WERI-Rb-1 (cell line): ENCODE results near the gene INTU.

Experiments
- DNase-seq: peaks from one replicate; pipeline ENCODE4 v3.0.0-alpha.2; 2020
- H3K27ac ChIP-seq: fragments of 250-450 bp; sonication (Bioruptor Pico); 2 replicates; pipeline ENCODE4 v1.5.1; 2020; ENCODE audit warnings: mild to moderate bottlenecking, moderate library complexity
- H3K27me3 ChIP-seq: fragments of 250-450 bp; sonication (Bioruptor Pico); 2 replicates; pipeline ENCODE4 v1.5.1; 2021; ENCODE audit warnings: mild to moderate bottlenecking, low read depth, moderate library complexity; ENCODE audit not compliant: insufficient read depth, severe bottlenecking
- H3K36me3 ChIP-seq: fragments of 250-450 bp; sonication (Bioruptor Pico); 2 replicates; pipeline ENCODE4 v1.5.1; 2020; ENCODE audit warnings: mild to moderate bottlenecking, moderate library complexity
- H3K4me3 ChIP-seq: 2 replicates; pipeline ENCODE4 v1.5.1; 2011; ENCODE audit warnings: low read depth, mild to moderate bottlenecking, control low read depth, low read length
- H3K9me3 ChIP-seq: fragments of 250-450 bp; sonication (Bioruptor Pico); 2 replicates; pipeline ENCODE4 v1.5.1; 2021; ENCODE audit warnings: mild to moderate bottlenecking, moderate library complexity; ENCODE audit not compliant: severe bottlenecking
- CTCF ChIP-seq: IDR thresholded peaks from 2 replicates; pipeline ENCODE4 v1.5.1; 2011; ENCODE audit warnings: low read depth, mild to moderate bottlenecking, control low read depth, inconsistent platforms, low read length

INTU gene

GRCh38 chr4:127737295-127737694 is 104.5 kb downstream of the INTU start:
- H3K4me3 ChIP-seq = no peak overlapping the region
- TF ChIP-seq CTCF = no peak
- H3K36me3 ChIP-seq = no peaks in the 10 kb centered on the region
- no peak for DNase-seq
- no peaks in the 10 kb centered on the region for H3K9me3 ChIP-seq
- H3K27me3 ChIP-seq = no peaks in the 10 kb centered on the region
- H3K27ac ChIP-seq = no peak overlapping the region

- no peak for TF ChIP-seq CTCF
- Histone ChIP-seq H3K9me3 (no peaks in the 10 kb centered on the region), H3K27me3 (no peaks in the 10 kb centered on the region), H3K4me3 (no peak overlapping the region), H3K36me3 (no peaks in the 10 kb centered on the region), H3K27ac (no peak overlapping the region)
- DNase-seq = no peak
These were observed 108.5 kb downstream of the INTU start for GRCh38 chr4:127741247-127741646.

- peaks cover 8% of the 10 kb centered on the region for H3K9me3 ChIP-seq
- H3K27me3 ChIP-seq = no peaks in the 10 kb centered on the region
- H3K36me3 ChIP-seq = no peaks in the 10 kb centered on the region
- TF ChIP-seq CTCF = no peak
- no peak overlapping the region for H3K4me3 ChIP-seq
- DNase-seq = no peak
- H3K27ac ChIP-seq = no peak overlapping the region
These were observed 115.1 kb downstream of the INTU start for GRCh38 chr4:127747883-127748282.

- no peak for TF ChIP-seq CTCF
- no peaks in the 10 kb centered on the region for H3K27me3 ChIP-seq
- H3K36me3 ChIP-seq = no peaks in the 10 kb centered on the region
- no peak overlapping the region for H3K4me3 ChIP-seq
- H3K27ac ChIP-seq = no peak overlapping the region
- H3K9me3 ChIP-seq = peaks cover 8% of the 10 kb centered on the region
- no peak for DNase-seq
These were observed 116.2 kb downstream of the INTU start for GRCh38 chr4:127748957-127749356.

- DNase-seq = no peak
- Histone ChIP-seq H3K9me3 (no peaks in the 10 kb centered on the region), H3K36me3 (no peaks in the 10 kb centered on the region), H3K27ac (no peak overlapping the region), H3K27me3 (no peaks in the 10 kb centered on the region), H3K4me3 (no peak overlapping the region)
- no peak for TF ChIP-seq CTCF
These were observed 124.1 kb downstream of the INTU start for GRCh38 chr4:127756906-127757305.

GRCh38 chr4:127759228-127759820 is 126.6 kb downstream of the INTU start:
- DNase-seq = no peak

More at GRCh38 chr4:127759228-127759820, 126.6 kb downstream of the INTU start:
- Histone ChIP-seq H3K27me3 (no peaks in the 10 kb centered on the region), H3K27ac (no peak overlapping the region), H3K9me3 (no peaks in the 10 kb centered on the region), H3K36me3 (no peaks in the 10 kb centered on the region), H3K4me3 (no peak overlapping the region)
- TF ChIP-seq CTCF = no peak
